Suprapubic skin (tissue), 4 donors: Measurements from ENCODE around the gene DGKB. TPM values are rescaled to one million over a fixed set of nuclear protein-coding genes. Genes with fewer than 3 reads are reported as not detected.
"Not testable (repeated sequence)": the region's sequence is repeated elsewhere in the genome, so short reads cannot be mapped to it uniquely, and the experiment has no call there.

Experiments used
- DNase-seq, 2 donors: peaks; one replicate each; pipeline ENCODE4 v3.0.0-alpha.2; 2019; ENCODE audit warnings: low spot score in 2 of 2
- H3K27ac ChIP-seq: fragments of 200-600 bp; sonication (generic); one replicate; pipeline ENCODE4 v1.5.1; 2019
- H3K27me3 ChIP-seq: fragments of 200-600 bp; sonication (generic); one replicate; pipeline ENCODE4 v1.5.1; 2019
- H3K36me3 ChIP-seq: fragments of 200-600 bp; sonication (generic); one replicate; pipeline ENCODE4 v1.5.1; 2019
- H3K4me1 ChIP-seq: fragments of 200-600 bp; sonication (generic); one replicate; pipeline ENCODE4 v1.5.1; 2019
- H3K4me3 ChIP-seq: fragments of 200-600 bp; sonication (generic); one replicate; pipeline ENCODE4 v1.5.1; 2019; ENCODE audit warnings: mild to moderate bottlenecking
- H3K9me3 ChIP-seq: fragments of 200-600 bp; sonication (generic); one replicate; pipeline ENCODE4 v1.5.1; 2019
- EP300 ChIP-seq: sonication (generic); formaldehyde crosslinking; IDR thresholded peaks from one replicate; pipeline ENCODE4 v1.6.1; 2017; ENCODE audit warnings: antibody characterized with exemption
- POLR2A ChIP-seq, 2 donors: fragments of 450-650 bp; IDR thresholded peaks; one replicate each; pipeline ENCODE4 v1.6.1; 2017; ENCODE audit warnings: antibody characterized with exemption in 2 of 2, mild to moderate bottlenecking in 2 of 2, moderate library complexity in 2 of 2
- POLR2AphosphoS5 ChIP-seq, 3 donors: sonication (generic); formaldehyde crosslinking; IDR thresholded peaks; one replicate each; pipeline ENCODE4 v1.6.1; 2017; ENCODE audit warnings: antibody characterized with exemption in 3 of 3
- WGBS: methylation state at CpG from one replicate; pipeline ENCODE4 v1.1.5; 2018; 5-methylcytosine and 5-hydroxymethylcytosine counted together
- total RNA-seq, 4 donors: library from RNA; depleted of rRNA; stranded (reverse); fragments of >200 nt; gene quantifications; one replicate each; pipeline ENCODE4 v1.1.0, GENCODE V29; 2016
- TF ChIP-seq, protein P1 (sequence below), 2 donors: fragments of 200-600 bp in 1 of 2; fragments of 450-650 bp in 1 of 2; sonication (generic) in 1 of 2; IDR thresholded peaks; one replicate each; pipeline ENCODE4 v1.5.1; 2016 to 2019; ENCODE audit warnings: antibody characterized with exemption in 2 of 2, mild to moderate bottlenecking in 1 of 2, moderate library complexity in 1 of 2

DGKB gene
- total RNA-seq, 4 donors from 2014 or later = 0.17 to 0.30 TPM; not detected in 2

DNA sequence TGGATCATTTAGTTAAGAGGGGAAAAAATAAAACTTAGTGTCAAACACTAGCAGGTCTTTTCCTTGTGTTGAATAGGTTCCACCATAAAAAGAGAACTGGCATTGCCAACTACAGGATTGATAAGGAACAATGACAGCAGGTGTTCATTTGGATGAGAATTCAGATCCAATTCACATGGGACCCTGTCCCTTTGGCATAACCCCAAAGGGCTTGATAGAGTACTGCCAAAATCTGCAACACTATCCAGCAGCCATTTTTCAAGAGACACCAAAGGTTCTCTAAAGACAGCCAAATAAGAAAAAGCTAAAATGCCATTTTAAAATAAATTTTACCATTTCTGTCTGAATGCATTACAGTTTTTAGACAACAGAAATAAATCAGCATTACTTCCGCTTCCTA, 422.3 kb downstream of the DGKB start:
- H3K4me1 ChIP-seq = no peaks in the 10 kb centered on the region
- 67% methylated on average over 1 of the region's 1 CpG for WGBS
- H3K4me3 ChIP-seq = no peak overlapping the region
- H3K27ac ChIP-seq = no peak overlapping the region
- DNase-seq = no peak
- H3K27me3 ChIP-seq = no peaks in the 10 kb centered on the region
- no peak for TF ChIP-seq POLR2A (IDR thresholded peaks at IDR 0.05)
- TF ChIP-seq, protein P1, sequence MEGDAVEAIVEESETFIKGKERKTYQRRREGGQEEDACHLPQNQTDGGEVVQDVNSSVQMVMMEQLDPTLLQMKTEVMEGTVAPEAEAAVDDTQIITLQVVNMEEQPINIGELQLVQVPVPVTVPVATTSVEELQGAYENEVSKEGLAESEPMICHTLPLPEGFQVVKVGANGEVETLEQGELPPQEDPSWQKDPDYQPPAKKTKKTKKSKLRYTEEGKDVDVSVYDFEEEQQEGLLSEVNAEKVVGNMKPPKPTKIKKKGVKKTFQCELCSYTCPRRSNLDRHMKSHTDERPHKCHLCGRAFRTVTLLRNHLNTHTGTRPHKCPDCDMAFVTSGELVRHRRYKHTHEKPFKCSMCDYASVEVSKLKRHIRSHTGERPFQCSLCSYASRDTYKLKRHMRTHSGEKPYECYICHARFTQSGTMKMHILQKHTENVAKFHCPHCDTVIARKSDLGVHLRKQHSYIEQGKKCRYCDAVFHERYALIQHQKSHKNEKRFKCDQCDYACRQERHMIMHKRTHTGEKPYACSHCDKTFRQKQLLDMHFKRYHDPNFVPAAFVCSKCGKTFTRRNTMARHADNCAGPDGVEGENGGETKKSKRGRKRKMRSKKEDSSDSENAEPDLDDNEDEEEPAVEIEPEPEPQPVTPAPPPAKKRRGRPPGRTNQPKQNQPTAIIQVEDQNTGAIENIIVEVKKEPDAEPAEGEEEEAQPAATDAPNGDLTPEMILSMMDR (IDR thresholded peaks at IDR 0.05) = no peak
- no peak for TF ChIP-seq POLR2AphosphoS5 (IDR thresholded peaks at IDR 0.05)
- TF ChIP-seq EP300 = no peak
- H3K9me3 ChIP-seq = no peaks in the 10 kb centered on the region
- no peaks in the 10 kb centered on the region for H3K36me3 ChIP-seq

DNA sequence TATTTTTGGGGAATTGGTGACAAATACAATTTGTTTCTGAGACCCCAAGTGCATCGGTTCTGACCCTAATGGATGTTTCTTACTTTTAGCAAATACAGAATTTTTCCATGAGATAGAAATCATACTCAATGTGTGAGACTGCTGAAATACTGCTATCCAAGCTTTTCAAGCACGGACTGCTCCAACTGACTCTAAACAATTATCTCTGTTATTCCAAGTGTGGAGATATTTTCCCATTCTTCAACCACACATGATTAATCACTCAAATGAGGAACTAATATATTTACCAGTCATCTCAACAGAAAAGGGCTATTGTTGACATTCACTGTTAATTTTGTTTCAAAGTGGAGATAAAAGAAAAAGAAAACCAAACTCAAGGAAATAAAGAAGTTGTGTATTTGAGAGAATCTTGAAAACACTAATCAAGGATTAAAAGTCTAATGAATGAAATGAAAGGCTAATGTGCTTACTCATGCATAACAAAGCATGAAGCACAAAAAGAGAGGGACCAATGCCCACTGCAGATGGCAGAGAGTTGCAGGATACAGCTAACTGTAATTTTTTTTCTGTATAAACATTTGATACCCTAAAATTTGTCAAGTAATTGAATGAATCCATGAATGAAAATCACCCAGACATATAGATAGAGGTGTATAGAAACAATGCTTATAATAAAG, 423.6 kb downstream of the DGKB start:
- H3K4me3 ChIP-seq = no peak overlapping the region
- no peak overlapping the region for H3K27ac ChIP-seq
- TF ChIP-seq, protein P1 (IDR thresholded peaks at IDR 0.05) = no peak
- TF ChIP-seq EP300 (no peak), POLR2A (IDR thresholded peaks at IDR 0.05) (no peak), POLR2AphosphoS5 (IDR thresholded peaks at IDR 0.05) (no peak)
- no peaks in the 10 kb centered on the region for H3K4me1 ChIP-seq
- WGBS = 67% methylated on average over 2 of the region's 2 CpGs
- H3K36me3 ChIP-seq = no peaks in the 10 kb centered on the region
- no peaks in the 10 kb centered on the region for H3K27me3 ChIP-seq
- H3K9me3 ChIP-seq = no peaks in the 10 kb centered on the region
- no peak for DNase-seq

DNA sequence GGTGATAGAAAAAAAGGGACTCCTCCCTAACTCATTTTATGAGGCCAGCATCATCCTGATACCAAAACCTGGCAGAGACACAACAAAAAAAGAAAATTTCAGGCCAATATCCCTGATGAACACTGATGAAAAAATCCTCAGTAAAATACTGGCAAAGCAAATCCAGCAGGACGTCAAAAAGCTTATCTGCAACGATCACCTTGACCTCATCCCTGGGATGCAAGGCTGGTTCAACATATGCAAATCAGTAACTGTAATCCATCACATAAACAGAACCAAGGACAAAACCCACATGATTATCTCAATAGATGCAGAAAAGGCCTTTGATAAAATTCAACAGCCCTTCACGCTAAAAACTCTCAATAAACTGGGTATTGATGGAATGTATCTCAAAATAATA, 440.8 kb downstream of the DGKB start:
- not testable (repeated sequence) for H3K27ac ChIP-seq, DNase-seq, H3K4me3 ChIP-seq, H3K9me3 ChIP-seq, H3K36me3 ChIP-seq, H3K27me3 ChIP-seq, H3K4me1 ChIP-seq
- 29% methylated on average over 3 of the region's 3 CpGs for WGBS

DNA sequence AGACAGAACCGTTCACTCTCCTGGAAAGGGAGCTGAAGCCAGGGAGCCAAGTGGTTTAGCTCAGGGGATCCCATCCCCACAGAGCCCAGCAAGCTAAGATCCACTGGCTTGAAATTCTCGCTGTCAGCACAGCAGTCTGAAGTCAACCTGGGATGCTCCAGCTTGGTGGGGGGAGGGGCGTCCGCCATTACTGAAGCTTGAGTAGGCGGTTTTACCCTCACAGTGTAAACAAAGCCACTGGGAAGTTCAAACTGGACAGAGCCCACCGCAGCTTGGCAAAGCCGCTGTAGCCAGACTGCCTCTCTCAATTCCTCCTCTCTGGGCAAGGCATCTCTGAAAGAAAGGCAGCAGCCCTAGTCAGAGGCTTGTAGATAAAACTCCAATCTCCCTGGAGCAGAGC, 443.7 kb downstream of the DGKB start:
- not testable (repeated sequence) for DNase-seq, H3K27ac ChIP-seq, H3K36me3 ChIP-seq, H3K4me3 ChIP-seq, H3K4me1 ChIP-seq, H3K9me3 ChIP-seq, H3K27me3 ChIP-seq
- 92% methylated on average over 2 of the region's 7 CpGs for WGBS

DNA sequence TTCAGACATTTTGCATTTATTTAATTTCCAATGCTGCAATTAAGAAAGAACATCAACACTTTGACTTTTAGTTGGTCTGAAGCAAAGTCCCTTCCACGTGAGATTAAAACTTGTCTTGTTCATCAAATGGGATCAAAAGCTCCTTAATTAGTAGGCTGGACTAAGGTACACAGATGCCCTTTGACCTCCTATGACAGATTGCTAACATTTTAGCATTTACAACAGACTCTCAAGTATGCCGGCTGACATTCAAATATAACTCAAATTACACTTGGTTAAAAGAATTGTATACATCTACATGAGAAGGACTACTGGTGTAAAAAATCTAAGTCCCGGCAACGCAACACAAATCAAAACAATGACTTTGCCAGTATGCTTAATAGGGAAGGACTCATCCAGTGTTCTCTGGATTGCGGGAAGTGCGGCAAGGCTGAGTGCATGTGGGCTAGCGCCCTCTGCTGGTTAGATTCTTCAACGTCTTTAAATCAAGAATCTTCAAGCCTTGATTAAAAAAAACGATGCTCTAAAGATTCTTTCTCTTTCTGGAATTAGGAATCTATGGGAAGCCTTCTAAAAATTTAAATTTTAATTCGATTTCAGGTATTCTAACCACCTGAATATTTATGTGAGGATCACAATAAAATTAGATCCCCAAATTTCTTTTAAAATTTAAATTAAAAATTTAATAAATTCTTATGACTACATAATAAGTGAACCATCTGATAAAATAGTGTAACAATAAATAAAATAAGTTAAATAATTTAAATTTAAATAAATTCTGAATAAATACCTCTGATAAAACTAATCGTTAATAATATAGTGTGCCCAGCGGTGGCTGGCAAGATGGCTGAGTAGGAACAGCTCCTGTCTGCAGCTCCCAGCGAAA, 444.7 kb downstream of the DGKB start:
- Histone ChIP-seq H3K4me1 (no peaks in the 10 kb centered on the region), H3K4me3 (no peak overlapping the region), H3K9me3 (no peaks in the 10 kb centered on the region), H3K36me3 (no peaks in the 10 kb centered on the region), H3K27ac (no peak overlapping the region), H3K27me3 (no peaks in the 10 kb centered on the region)
- no peak for TF ChIP-seq POLR2AphosphoS5 (IDR thresholded peaks at IDR 0.05)
- TF ChIP-seq, protein P1 (IDR thresholded peaks at IDR 0.05) = peak; percentile 17 to 68
- DNase-seq = peak in 1 of 2 donors; percentile 69
- 26% methylated on average over 13 of the region's 13 CpGs for WGBS

DNA sequence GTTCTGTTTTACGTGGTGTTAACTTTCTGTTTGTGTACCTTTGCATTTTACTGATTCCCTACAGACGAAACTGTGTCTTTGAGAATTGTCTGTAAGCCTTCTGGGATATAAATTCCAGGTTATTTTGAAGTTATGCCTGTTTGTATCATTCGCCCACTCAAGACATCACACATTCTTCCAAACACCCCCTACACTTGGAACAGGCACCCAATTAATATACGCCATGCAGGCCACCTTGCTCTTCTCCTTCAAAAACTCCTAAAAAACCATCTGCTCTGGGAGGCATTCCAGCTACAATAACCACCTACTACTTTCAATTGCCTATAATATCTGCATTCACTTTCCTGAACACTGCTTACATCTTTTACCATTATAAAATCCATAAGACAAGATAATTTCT, 453.3 kb downstream of the DGKB start:
- Histone ChIP-seq H3K27ac (no peak overlapping the region), H3K9me3 (no peaks in the 10 kb centered on the region), H3K4me3 (no peak overlapping the region), H3K27me3 (no peaks in the 10 kb centered on the region), H3K4me1 (no peaks in the 10 kb centered on the region), H3K36me3 (no peaks in the 10 kb centered on the region)
- no peak for TF ChIP-seq POLR2AphosphoS5 (IDR thresholded peaks at IDR 0.05)
- DNase-seq = no peak
- WGBS = 82% methylated on average over 4 of the region's 4 CpGs
